GM19452 (cell line): ENCODE results near the gene KIF11.
"Not testable (repeated sequence)": the region's sequence is repeated elsewhere in the genome, so short reads cannot be mapped to it uniquely, and the experiment has no call there.

Experiments used
- ATAC-seq: cut with Tn5 transposase; IDR thresholded peaks from one replicate; pipeline ENCODE4 v1.9.1; 2021; ENCODE audit not compliant: unreplicated experiment

KIF11 gene

DNA sequence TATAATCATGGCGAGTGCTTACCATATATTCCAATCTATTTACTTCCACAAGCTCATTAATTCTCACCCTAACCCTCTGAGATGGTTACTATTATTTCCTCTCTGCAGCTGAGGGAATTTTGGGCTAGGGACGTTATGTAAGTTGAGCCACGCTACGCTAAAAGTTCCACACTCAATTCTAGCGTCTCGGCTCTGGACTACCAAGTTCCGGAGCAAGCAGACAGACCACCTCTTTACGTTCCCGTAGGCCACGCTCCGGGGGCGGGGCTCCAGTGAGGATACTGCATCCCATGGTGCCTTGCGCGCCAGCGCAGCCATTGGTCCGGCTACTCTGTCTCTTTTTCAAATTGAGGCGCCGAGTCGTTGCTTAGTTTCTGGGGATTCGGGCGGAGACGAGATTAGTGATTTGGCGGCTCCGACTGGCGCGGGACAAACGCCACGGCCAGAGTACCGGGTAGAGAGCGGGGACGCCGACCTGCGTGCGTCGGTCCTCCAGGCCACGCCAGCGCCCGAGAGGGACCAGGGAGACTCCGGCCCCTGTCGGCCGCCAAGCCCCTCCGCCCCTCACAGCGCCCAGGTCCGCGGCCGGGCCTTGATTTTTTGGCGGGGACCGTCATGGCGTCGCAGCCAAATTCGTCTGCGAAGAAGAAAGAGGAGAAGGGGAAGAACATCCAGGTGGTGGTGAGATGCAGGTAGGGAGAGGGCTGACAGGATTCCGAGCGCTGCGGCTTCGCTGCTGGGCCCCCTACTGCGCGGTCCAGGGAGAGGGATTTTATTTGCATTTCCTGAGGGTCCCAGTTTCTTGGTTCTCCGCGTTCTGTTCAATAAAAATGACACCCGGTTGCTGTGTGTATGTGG lies at the start of gene KIF11:
TSS of gene KIF11 (plus strand) at position 370 of the 858 bp plus-strand sequence. CDS start at position 616, 246 bp downstream.
- peak; percentile 67 for ATAC-seq

DNA sequence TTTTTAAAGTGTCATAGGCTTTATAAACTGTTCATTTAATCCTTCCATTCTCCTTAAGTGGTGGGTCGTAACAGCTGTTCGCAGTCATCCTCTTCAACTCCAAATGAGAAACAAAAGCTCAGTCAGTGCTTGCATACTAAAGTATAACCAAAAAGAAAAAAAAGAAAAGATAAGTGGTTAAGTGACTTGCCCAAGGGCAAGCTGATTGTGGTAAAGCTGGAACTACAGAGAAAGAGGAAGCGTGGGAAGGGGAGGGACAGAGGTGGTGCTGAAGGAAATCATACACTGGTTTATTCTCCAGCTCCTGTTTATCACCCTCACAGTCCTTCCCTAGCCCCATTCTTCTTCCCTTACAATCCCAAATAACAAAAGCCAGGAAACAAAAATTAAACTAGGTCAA lies 48.6 kb upstream of the KIF11 start:
- ATAC-seq, result no peak

DNA sequence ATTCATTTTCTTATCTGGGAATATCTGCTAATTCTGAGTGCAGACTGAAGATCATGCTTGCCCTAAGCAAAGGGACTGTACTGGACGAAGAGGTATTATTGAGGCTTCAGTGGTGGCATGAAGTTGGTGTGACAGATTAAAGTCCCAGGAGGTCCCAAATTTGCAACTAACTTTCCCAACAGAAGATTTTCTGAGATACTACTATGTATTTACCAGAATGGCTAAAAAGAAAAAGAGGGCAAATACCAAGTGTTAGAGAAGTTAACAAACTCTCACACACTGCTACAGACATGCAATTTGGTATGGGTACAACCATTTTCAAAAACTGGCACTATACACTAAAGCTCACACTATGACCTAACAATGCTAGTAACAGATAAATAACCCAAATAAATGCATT lies 47.4 kb upstream of the KIF11 start:
- ATAC-seq, result no peak

DNA sequence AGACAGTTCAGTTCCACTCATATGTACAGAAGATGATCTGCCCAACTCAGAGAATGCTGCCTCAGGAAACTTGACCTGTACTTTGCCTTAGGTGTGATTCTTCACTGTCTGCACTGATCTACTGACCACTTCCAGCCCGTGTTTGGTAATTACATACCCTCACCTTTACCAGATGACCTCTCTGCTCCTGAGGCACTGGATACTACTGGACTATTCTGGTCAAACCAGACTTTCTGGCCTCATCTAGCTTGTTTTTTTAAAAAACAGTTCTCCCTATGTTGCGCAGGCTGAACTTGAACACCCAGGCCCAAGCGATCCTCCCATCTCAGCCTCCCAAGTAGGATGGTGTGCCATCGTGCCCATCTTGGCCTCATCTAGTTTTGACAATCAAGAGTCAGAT lies 45.3 kb upstream of the KIF11 start:
- ATAC-seq, result no peak

DNA sequence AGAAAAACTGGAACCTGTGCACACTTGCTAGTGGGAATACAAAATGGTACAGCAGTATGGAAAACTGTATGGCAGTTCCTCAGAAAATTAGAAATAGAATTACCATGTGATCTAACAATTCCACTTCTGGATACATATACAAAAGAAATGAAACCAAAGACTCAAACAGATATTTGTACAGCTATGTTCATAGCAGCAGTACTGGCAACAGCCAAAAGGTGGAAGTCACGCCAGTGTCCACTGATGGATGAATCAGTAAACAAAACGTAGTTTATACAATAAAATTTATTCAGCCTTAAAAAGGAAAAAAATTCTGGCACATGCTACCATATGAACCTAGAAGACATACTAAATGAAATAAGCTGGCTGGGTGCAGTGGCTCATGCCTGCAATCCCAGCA lies 42.0 kb upstream of the KIF11 start:
- ATAC-seq, result no peak

DNA sequence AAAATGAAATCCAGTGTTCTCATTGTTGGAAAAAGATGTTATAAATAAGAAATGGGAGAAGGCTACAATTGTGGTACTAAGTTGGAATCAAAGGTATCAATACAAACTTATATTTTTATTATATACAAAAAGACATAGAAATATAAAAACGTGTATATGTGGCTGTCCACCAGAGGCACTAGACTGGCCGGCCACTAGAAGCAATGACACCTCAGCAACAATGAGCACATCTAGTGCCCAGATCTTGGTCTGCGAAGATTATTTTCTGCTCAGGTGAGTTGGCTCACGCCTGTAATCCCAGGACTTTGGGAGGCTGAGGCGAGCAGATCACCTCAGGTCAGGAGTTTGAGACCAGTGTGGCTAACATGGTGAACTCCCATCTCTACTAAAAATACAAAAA lies 40.6 kb upstream of the KIF11 start:
- no peak for ATAC-seq

DNA sequence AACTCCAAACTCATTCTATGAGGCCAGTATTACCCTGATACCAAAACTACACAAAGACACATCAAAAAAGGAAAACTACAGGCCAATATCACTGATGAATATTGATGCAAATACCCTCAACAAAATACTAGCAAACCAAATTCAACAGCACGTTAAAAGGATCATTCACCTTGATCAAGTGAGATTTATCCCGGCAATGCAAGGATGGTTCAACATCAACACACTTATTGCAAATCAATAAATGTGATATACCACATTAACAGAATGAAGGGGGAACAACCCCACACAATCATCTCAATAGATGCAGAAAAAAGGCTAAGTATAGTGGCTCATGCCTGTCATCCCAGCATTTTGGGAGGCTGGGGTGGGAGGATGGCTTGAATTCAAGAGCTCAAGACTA lies 39.0 kb upstream of the KIF11 start:
- ATAC-seq, result no peak

DNA sequence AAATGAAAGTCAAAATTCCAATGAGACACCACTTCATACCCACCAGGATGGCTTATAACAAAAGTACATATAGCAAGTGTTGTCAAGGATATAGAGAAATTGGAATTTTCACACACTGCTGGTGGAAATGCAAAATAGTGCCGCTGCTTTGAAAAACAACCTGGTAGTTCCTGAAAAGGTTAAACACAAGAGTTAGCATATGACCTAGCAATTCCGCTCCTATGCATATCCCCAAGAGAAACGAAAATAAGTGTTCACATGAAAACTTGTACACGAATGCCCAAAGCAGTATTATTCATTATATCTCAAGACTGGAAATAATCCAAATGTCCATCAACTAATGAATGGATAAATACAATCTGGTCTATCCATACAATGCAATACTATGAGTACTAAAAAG lies 33.9 kb upstream of the KIF11 start:
- no peak for ATAC-seq

DNA sequence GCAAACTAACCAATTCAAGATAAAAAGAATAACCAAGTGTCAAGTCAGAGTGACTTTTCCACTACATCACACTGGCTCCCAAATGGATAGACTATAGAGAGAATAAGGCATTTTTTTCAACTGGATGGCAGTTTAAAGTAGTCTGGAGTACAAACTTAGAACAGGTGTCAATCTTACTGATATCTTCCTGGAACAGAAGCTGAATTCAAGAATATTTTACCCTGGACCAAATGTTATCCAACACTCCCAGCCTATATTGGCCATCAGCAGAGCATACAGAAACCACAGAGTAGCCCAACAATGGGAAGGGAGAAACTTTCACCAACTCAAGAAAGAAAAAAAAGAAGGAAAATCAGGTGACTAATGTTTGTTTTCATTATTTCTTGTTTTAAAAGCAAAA lies 30.5 kb upstream of the KIF11 start:
- ATAC-seq, result no peak

DNA sequence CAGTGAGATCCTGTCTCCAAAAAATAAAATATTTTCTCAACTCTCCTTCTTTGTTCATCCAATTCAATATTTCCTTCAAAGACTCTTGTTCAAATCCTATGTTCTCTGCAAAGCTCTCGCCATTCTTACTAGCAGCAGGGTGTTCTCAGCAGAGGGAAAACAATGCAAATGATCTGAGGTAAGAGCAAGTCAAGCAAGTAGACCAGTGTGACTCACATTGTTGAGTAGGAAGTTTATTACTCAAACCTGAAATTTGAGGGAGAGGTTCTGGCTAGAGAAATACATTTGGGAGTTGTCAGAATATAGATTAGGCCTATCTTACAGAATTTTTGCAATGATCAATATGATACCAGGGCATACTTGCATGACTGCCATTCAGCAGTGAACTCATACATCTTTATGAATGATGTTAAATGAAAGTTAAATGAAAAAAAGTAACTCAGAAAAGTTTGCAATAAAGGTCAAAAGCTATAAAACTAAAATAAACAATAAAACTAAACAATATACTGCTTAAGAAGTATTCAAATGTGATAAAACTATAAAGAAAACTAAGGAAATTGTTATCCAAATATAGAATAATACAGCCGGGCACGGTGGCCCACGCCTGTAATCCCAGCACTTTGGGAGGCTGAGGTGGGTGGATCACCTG lies 24.9 kb upstream of the KIF11 start:
- ATAC-seq, result no peak

DNA sequence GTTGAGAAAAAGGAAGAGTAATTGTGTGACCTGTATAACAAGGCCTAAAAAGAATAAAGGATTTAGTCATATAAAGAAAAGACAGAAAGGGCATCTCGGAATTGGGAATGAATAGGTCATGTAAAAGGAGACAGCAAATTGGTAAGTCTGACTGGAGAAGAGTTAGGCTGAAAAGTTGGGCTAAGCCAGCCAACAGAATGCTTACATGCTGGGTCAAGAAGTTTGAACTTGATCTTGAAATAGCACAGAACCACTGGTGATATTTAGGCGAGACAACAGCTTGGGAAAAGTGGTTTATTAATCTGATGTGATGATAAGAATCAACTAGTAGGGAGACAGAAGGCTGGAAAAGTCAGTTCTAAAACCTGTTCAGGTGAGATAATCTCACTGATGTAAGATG lies 23.9 kb upstream of the KIF11 start:
- ATAC-seq, result no peak

DNA sequence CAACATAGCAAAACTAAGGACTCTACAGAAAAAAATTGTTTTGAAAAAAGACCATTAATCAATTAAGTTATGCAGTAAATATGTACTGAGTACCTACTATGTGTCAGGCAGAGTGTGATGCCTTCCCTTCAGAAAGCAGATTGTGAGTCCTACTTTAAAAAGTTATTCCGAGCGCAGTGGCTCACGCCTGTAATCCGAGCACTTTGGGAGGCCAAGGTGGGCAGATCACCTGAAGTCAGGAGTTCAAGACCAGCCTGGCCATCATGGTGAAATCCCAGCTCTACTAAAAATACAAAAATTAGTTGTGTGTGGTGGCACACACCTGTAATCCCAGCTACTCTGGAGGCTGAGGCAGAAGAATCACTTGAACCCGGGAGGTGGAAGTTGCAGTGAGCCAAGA lies 23.3 kb upstream of the KIF11 start:
- not testable (repeated sequence) for ATAC-seq

DNA sequence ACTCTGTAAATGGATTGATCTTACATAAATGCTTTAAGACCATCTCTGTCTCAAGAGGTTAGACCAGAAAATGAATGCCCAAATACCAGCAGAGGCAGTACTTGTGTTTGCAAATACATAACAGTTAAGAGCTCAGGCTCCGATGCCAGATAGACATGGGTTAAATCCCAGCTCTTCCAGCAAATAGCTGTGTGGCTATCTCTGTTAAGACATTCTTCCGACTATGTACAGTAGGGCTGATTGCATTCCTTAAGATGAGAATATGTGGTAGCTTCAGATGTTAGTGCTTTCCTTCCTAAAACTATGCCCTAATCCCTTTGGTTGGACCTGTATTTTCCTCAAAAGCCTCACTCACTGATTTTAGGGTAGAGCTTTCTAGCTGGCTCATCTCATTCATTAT lies 21.3 kb upstream of the KIF11 start:
- ATAC-seq, result no peak

DNA sequence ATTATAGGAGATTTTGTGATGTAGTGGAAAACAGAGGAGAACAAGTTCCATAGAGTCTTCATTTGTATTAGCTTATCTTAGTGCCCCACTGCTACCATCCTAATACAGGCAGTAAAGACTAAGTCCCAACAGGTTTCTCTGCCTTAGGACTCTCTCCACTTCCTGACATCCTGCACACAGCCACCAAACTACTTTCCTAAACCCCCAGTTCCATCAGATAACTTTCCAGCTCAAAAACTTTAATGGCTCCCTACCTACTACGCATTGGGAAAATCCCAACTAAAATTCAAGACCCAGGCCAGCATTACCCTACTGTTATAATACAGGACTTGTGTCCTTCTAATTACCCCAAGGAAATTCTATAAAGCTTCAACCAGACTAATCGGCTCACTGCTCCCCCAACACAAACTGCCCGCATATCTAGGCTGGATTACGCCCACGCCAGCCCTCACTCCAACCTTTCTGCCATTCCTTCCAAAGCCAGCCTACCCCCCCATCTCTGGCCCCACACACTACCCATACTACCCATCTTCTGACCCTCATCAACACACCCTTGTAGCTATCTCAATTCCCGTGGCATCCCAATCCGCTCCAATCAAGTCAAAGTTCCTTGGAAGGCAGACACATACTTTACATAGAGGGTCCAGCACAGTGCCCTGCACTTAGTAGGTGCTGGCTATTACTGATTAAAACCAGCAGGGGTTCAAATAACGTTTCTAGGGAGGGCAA lies 20.4 kb upstream of the KIF11 start:
- no peak for ATAC-seq

DNA sequence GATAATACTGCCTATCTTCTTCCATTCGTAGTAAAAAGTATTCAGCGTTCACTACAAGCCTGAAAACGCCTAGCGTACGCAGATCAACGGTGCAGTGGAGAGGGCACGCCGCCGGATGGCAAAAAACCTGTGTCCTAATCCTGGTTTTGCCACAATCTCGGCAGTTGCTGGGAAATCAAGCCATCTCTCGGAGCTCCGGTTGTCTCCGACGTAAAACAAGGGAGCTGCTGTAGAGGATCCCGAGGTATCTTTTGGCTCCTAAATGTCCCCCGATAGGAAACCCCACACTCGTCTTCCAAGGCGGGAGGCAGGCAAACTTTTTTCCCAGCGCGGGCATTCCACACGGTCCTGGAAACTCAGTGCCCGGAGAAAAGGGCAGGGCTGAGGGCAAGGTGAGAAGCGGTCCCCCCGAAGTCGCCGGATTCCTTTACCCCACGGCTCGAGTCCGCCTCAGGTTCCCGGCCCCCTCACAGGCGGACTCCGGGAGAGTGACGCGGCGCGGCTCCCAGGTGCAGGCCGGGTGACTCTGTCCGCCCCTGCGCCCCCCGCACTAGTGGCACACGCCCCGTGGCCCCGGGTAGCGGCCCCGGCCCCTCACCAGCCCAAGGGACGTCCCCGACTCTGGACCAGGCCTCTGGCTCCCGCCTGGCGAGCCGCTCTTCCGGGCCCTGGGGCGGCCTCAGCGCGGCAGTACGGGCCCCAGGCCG lies 19.7 kb upstream of the KIF11 start:
- no peak for ATAC-seq

DNA sequence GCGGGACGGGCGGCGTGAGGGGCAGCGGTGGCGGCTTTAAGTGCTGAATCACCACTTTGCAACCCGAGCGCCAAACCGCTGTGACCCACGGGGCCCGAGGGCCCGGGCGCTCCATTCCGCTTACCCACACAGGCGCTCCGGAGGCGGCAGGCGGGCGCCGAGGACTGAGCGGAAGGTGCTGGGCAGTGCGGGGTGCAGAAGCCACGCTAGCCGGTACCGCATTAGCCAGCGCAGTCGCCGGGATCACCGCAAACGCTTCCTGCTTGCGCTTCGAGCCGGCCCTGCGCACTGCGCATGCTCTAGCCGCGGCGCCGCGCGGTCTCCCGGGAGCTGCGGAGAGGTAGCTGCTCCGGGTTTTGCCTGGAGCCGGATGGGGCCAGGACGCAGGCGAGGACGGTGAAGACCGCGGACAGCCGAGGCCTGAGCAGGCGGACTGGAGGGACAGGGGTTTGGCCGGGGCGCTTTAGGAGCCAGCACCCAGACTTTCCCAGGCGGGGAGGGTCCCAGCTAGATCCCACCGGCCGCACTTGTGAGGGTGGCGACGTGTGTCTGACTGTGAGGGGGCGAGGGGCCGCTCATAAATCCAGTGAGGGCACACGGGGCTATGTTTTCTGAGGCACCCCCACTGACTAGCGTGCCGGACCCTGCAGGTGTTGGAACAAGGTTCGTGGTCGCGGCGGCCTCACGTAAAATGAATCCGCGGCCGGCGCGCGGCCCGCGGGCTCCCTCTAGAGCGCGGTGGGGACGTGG lies 19.0 kb upstream of the KIF11 start, which contains the start of gene IDE:
TSS of gene IDE (minus strand) at position 296 of the 750 bp plus-strand sequence. CDS start at position 222, 74 bp downstream.
- ATAC-seq, result peak; percentile 74

DNA sequence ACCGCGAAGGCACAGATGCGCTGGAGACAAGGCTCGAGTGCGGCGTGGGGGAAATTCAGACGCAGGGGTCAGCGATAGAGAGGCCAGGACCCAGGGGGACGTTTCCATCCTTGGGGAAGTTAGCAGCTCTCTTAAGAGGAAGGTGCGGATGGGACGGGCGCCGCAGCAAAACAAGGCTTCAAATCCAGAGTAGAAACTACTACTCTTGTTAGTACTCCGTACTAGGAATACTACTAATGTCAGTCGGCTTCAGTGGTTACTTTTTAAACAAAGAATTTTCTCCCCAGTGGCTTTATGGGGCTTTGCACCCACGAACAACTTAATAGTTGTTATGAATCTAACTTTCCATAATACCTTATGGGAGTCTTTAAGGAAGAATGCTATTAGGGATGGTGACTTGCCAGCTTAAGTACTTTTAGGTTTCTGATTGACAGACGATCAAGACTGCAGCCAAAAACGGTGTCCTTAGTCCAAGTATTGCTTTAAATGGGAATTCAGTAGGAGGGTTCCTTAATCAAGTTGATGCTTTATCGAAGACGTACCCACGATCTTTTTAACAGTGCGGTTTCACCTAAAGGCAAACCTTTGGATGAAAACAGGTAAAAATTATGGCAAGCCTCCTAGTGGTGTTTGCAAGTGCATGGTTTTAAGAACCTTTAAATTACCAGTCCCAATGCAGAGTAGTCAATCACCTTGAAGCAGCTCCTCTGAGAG lies 18.2 kb upstream of the KIF11 start:
- ATAC-seq, result peak; percentile 25

DNA sequence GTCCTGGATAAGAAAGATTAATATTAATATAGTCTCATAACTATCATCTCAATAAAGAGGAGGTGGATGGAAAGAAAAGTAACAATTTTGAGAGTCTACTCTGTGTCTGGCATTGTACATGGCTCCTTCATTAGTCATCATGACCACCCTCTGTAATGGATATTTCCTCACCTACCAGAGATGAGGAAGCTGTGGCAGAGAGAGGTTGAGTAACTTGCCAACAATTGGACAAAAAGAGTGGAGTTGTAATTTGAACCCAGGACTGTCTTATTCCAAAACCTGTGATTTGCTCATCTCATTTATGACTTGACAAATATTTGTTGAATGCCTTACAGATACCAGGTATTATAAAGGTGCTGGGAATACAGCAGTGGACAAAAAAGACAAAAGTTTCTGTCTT lies 17.0 kb upstream of the KIF11 start:
- ATAC-seq, result no peak

DNA sequence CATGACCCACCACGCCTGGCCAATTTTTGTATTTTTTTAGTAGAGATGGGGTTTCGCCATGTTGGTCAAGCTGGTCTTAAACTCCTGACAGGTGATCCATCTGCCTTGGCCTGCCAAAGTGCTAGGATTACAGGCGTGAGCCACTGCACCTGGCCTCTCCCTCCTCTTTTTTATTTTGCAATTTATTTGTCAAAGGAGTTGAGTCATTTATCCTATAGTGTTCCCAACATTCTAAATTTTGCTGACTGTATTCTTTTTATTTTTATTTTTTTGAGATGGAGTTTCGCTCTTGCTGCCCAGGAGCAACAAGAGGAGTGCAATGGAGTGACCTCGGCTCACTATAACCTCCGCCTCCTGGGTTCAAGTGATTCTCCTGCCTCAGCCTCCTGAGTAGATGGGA lies 10.6 kb upstream of the KIF11 start:
- not testable (repeated sequence) for ATAC-seq
